T-helper 2 cell treated with Interferon-gamma antibody and Interleukin-4, amounts not matched to agents 5 μg/mL and 100 μg/mL, for 36 hours (primary cell): ENCODE measurements around the gene MARCHF7.

Experiments used
- DNase-seq: peaks from one replicate; pipeline ENCODE4 v3.0.0; 2021; ENCODE audit warnings: low spot score
- H3K27ac Mint-ChIP-seq: one replicate; pipeline ENCODE4 v1.8.0; 2021; ENCODE audit warnings: mild to moderate bottlenecking, mixed read lengths
- H3K27me3 Mint-ChIP-seq: one replicate; pipeline ENCODE4 v1.8.0; 2021; ENCODE audit warnings: low read depth, mixed read lengths
- H3K36me3 Mint-ChIP-seq: one replicate; pipeline ENCODE4 v1.8.0; 2021; ENCODE audit warnings: low read depth, mixed read lengths
- H3K4me1 Mint-ChIP-seq: one replicate; pipeline ENCODE4 v1.8.0; 2021; ENCODE audit warnings: low read depth, mixed read lengths
- H3K4me3 Mint-ChIP-seq: one replicate; pipeline ENCODE4 v1.8.0; 2022; ENCODE audit warnings: mild to moderate bottlenecking, moderate library complexity, mixed read lengths
- H3K9me3 Mint-ChIP-seq: one replicate; pipeline ENCODE4 v1.8.0; 2021; ENCODE audit warnings: mixed read lengths

Gene MARCHF7

GRCh38 chr2:159760326-159760725 is 48.0 kb downstream of the MARCHF7 start:
- no peaks in the 10 kb centered on the region for H3K9me3 Mint-ChIP-seq
- H3K27me3 Mint-ChIP-seq: no peaks in the 10 kb centered on the region
- DNase-seq: no peak
- no peaks in the 10 kb centered on the region for H3K4me1 Mint-ChIP-seq
- H3K27ac Mint-ChIP-seq: no peak overlapping the region
- H3K36me3 Mint-ChIP-seq: peaks cover 45% of the 10 kb centered on the region
- no peak overlapping the region for H3K4me3 Mint-ChIP-seq

- peaks cover 3% of the 10 kb centered on the region for H3K4me1 Mint-ChIP-seq
- H3K4me3 Mint-ChIP-seq: no peak overlapping the region
- no peak for DNase-seq
- no peak overlapping the region for H3K27ac Mint-ChIP-seq
- H3K36me3 Mint-ChIP-seq: peaks cover 57% of the 10 kb centered on the region
- no peaks in the 10 kb centered on the region for H3K9me3 Mint-ChIP-seq
- H3K27me3 Mint-ChIP-seq: no peaks in the 10 kb centered on the region
Observed at GRCh38 chr2:159762075-159762474, 49.8 kb downstream of the MARCHF7 start.
